Neutrophil (primary cell): Measurements from ENCODE around the gene ABCF2.

Experiments
- H3K27ac ChIP-seq: fragments of 200-600 bp; sonication (generic); 2 replicates; pipeline ENCODE4 v1.5.1; 2016; ENCODE audit warnings: mild to moderate bottlenecking, moderate library complexity
- H3K27me3 ChIP-seq: fragments of 200-600 bp; sonication (generic); 2 replicates; pipeline ENCODE4 v1.6.0; 2016; ENCODE audit warnings: mild to moderate bottlenecking
- H3K36me3 ChIP-seq: fragments of 200-600 bp; sonication (generic); 2 replicates; pipeline ENCODE4 v1.5.1; 2017
- H3K4me1 ChIP-seq, 2 experiments: fragments of 200-600 bp in 1 of 2; sonication (generic) in 1 of 2; 1 replicate in 1 of 2; 2 replicates in 1 of 2; pipeline versions ENCODE4 v1.5.1 to v1.6.1; 2013 to 2016; ENCODE audit warnings: low read depth in 1 of 2, low read length in 1 of 2, mild to moderate bottlenecking in 1 of 2, moderate library complexity in 1 of 2; ENCODE audit not compliant: control insufficient read depth in 1 of 2, insufficient read depth in 1 of 2
- H3K4me3 ChIP-seq, 2 experiments: fragments of 200-600 bp in 1 of 2; sonication (generic) in 1 of 2; 1 replicate in 1 of 2; 2 replicates in 1 of 2; pipeline ENCODE4 v1.5.1; 2013 to 2016; ENCODE audit warnings: low read depth in 1 of 2, low read length in 1 of 2, mild to moderate bottlenecking in 1 of 2, moderate library complexity in 1 of 2
- H3K9me3 ChIP-seq: fragments of 200-600 bp; sonication (generic); 2 replicates; pipeline ENCODE4 v1.5.1; 2016
- CTCF ChIP-seq: fragments of 200-600 bp; sonication (generic); IDR thresholded peaks from 2 replicates; pipeline ENCODE4 v1.5.1; 2016; ENCODE audit warnings: antibody characterized with exemption

The ABCF2 gene

DNA sequence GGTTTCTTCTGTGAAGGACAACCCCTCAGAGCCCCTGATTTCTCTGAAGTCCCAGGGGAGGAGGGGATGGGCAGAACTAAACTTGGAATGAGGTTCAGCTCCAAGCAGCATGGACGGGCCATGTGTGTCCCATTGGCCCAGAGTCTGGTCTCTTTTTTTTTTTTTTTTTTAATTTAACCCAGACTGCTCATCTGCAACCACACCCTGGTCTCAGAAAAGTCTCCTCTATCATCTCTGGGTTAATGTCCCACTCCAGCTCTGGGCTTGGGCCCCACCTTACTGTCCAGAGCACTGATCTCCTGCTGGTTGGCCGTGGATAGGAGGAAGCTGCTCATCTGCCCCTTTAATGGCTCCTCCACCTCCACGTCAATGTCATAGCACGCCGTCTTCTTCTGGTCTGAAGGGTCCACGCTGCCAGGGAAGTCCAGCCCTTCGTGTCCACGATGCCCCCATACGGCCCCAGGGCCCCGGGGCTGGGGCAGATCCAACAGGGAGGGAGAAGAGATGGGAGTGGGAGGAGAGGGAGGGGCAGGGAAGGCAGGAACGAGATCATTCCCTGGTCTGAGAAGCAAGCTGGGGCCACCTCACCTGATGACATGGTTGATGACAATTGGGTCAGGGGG lies 12.9 kb upstream of the ABCF2 start:
- H3K4me3 ChIP-seq, result no peak overlapping the region
- H3K27me3 ChIP-seq, result peaks cover 28% of the 10 kb centered on the region
- H3K36me3 ChIP-seq, result peaks cover 58% of the 10 kb centered on the region
- no peak overlapping the region for H3K27ac ChIP-seq
- TF ChIP-seq CTCF, result no peak
- peaks cover 23 to 24% of the 10 kb centered on the region in 2 experiments for H3K4me1 ChIP-seq
- H3K9me3 ChIP-seq, result no peaks in the 10 kb centered on the region

- H3K27ac ChIP-seq, result no peak overlapping the region
- H3K36me3 ChIP-seq, result peaks cover 62% of the 10 kb centered on the region
- peaks cover 20% of the 10 kb centered on the region for H3K27me3 ChIP-seq
- peaks cover 16% of the 10 kb centered on the region in 2 experiments for H3K4me1 ChIP-seq
- no peak for TF ChIP-seq CTCF
- H3K4me3 ChIP-seq, result no peak overlapping the region
- H3K9me3 ChIP-seq, result no peaks in the 10 kb centered on the region
These were observed 12.2 kb upstream of the ABCF2 start for GRCh38 chr7:151238924-151239836.

GRCh38 chr7:151238190-151238810 lies 11.3 kb upstream of the ABCF2 start:
- TF ChIP-seq CTCF, result no peak
- Histone ChIP-seq H3K27me3 (peaks cover 11% of the 10 kb centered on the region), H3K36me3 (peaks cover 62% of the 10 kb centered on the region), H3K27ac (no peak overlapping the region), H3K9me3 (no peaks in the 10 kb centered on the region), H3K4me3 (no peak overlapping the region), H3K4me1 (peaks cover 15 to 16% of the 10 kb centered on the region in 2 experiments)

DNA sequence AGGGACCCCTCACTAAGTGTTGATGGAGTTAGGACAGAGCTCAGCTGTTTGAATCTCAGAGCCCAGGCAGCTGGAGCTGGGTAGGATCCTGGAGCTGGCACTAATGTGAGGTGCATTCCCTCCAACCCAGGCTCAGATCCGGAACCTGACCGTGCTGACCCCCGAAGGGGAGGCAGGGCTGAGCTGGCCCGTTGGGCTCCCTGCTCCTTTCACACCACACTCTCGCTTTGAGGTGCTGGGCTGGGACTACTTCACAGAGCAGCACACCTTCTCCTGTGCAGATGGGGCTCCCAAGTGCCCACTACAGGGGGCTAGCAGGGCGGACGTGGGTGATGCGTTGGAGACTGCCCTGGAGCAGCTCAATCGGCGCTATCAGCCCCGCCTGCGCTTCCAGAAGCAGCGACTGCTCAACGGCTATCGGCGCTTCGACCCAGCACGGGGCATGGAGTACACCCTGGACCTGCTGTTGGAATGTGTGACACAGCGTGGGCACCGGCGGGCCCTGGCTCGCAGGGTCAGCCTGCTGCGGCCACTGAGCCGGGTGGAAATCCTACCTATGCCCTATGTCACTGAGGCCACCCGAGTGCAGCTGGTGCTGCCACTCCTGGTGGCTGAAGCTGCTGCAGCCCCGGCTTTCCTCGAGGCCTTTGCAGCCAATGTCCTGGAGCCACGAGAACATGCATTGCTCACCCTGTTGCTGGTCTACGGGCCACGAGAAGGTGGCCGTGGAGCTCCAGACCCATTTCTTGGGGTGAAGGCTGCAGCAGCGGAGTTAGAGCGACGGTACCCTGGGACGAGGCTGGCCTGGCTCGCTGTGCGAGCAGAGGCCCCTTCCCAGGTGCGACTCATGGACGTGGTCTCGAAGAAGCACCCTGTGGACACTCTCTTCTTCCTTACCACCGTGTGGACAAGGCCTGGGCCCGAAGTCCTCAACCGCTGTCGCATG lies 10.5 kb upstream of the ABCF2 start:
- Histone ChIP-seq H3K27ac (no peak overlapping the region), H3K36me3 (peaks cover 62% of the 10 kb centered on the region), H3K9me3 (no peaks in the 10 kb centered on the region), H3K4me1 (peaks cover 13 to 14% of the 10 kb centered on the region in 2 experiments), H3K4me3 (no peak overlapping the region), H3K27me3 (peaks cover 4% of the 10 kb centered on the region)
- no peak for TF ChIP-seq CTCF

DNA sequence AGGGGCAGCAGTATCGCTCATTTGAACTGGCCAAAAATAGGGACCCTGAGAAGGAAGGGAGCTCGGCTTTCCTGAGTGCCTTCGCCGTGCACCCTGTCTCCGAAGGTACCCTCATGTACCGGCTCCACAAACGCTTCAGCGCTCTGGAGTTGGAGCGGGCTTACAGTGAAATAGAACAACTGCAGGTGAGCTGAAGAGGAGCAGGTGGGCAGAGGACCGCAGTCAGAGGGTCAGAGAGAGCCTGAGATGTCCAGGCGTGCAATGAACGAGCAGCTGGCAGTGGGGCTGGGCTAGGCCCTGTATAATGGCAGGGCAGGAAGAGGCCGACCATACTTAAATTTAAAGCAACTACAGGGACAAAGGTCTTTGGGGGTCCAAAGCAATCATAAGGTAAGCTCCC lies 9.4 kb upstream of the ABCF2 start:
- peaks cover 62% of the 10 kb centered on the region for H3K36me3 ChIP-seq
- TF ChIP-seq CTCF, result no peak
- peaks cover 19 to 22% of the 10 kb centered on the region in 2 experiments for H3K4me1 ChIP-seq
- no peak overlapping the region for H3K27ac ChIP-seq
- no peaks in the 10 kb centered on the region for H3K27me3 ChIP-seq
- no peaks in the 10 kb centered on the region for H3K9me3 ChIP-seq
- H3K4me3 ChIP-seq, result no peak overlapping the region
